Measurements from ENCODE around the gene RAI14. TPM values are rescaled to one million over a fixed set of nuclear protein-coding genes. Genes with fewer than 3 reads are reported as not detected.

Gene RAI14
- total and polyA plus RNA-seq, 4 donors = 16.7 to 91.5 (median 49.3) TPM

DNA sequence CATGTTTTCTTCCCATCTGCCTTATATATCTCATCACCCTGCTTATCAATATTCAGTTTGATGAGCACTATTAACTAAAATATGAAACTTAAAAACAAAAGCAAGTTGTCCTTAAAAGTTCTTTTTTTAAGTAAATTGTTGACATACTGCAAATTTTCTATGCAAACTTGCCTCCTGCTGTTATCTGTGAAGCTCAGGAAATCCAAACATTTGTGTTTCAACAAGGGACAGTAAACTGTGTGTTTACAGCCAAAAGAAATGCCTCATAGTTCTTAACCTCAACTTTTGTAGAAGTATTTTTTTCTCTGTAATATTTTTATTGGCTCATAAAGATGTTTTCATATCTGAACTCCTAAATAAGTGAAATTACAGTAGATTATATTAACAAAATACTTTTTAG lies 175.2 kb downstream of the RAI14 start:
- H3K9me3 ChIP-seq (ENCODE audit: control insufficient read depth in 4 of 4, insufficient read depth in 3 of 4, low read length in 3 of 4) = no peaks in the 10 kb centered on the region
- no peaks in the 10 kb centered on the region for H3K27me3 ChIP-seq (ENCODE audit: control insufficient read depth in 3 of 3, insufficient read depth in 3 of 3, low read length in 2 of 3)
- DNase-seq (peak in 2 of 3 donors; percentile 44 to 51), ATAC-seq (ENCODE audit: insufficient read depth, low FRiP score) (no peak)
- peaks cover 5 to 20% (median 13%) of the 10 kb centered on the region in 4 donors for H3K36me3 ChIP-seq (ENCODE audit: control insufficient read depth in 4 of 4, insufficient read depth in 4 of 4, low read length in 4 of 4)
- H3K4me3 ChIP-seq = no peak overlapping the region
- H3K9ac ChIP-seq (ENCODE audit: insufficient read depth in 1 of 2, low read length in 2 of 2) = peak overlapping the region in 1 of 2 donors; percentile 50
- TF ChIP-seq, protein P1, sequence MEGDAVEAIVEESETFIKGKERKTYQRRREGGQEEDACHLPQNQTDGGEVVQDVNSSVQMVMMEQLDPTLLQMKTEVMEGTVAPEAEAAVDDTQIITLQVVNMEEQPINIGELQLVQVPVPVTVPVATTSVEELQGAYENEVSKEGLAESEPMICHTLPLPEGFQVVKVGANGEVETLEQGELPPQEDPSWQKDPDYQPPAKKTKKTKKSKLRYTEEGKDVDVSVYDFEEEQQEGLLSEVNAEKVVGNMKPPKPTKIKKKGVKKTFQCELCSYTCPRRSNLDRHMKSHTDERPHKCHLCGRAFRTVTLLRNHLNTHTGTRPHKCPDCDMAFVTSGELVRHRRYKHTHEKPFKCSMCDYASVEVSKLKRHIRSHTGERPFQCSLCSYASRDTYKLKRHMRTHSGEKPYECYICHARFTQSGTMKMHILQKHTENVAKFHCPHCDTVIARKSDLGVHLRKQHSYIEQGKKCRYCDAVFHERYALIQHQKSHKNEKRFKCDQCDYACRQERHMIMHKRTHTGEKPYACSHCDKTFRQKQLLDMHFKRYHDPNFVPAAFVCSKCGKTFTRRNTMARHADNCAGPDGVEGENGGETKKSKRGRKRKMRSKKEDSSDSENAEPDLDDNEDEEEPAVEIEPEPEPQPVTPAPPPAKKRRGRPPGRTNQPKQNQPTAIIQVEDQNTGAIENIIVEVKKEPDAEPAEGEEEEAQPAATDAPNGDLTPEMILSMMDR (IDR thresholded peaks at IDR 0.05; ENCODE audit: control extremely low read depth, extremely low read depth) = no peak
- no peak overlapping the region for H3K27ac ChIP-seq (ENCODE audit: low read depth in 1 of 2, low read length in 1 of 2)
- peaks cover 0 to 14% (median 4%) of the 10 kb centered on the region in 5 donors for H3K4me1 ChIP-seq (ENCODE audit: control insufficient read depth in 5 of 5, insufficient read depth in 5 of 5, low read length in 5 of 5)

DNA sequence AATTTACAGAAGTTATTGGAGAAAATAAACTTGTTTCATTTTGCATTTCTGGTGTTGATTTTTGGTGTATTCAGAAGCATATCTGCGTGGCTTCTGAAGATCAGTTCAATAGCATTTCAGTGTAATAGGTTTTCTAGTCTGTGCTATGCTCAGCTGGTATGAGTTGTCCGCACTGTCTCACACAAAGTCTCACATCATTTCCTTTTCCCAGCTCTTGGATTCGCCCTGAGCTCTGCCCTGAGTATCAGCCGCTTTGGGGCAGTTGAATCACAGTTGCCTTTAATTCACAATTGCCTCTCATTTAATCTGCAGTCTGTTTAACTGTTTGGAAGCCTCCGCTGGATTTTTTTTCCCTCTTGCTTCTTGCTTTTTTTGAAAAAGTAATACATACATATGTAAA lies 176.4 kb downstream of the RAI14 start:
- ATAC-seq (ENCODE audit: insufficient read depth, low FRiP score) = no peak
- Histone ChIP-seq H3K9me3 (ENCODE audit: control insufficient read depth in 4 of 4, insufficient read depth in 3 of 4, low read length in 3 of 4) (no peaks in the 10 kb centered on the region), H3K9ac (ENCODE audit: insufficient read depth in 1 of 2, low read length in 2 of 2) (no peak overlapping the region), H3K36me3 (ENCODE audit: control insufficient read depth in 4 of 4, insufficient read depth in 4 of 4, low read length in 4 of 4) (peaks cover 0 to 11% (median 5%) of the 10 kb centered on the region in 4 donors), H3K27me3 (ENCODE audit: control insufficient read depth in 3 of 3, insufficient read depth in 3 of 3, low read length in 2 of 3) (no peaks in the 10 kb centered on the region), H3K4me1 (ENCODE audit: control insufficient read depth in 5 of 5, insufficient read depth in 5 of 5, low read length in 5 of 5) (peaks cover 0 to 14% (median 4%) of the 10 kb centered on the region in 5 donors), H3K4me3 (no peak overlapping the region), H3K27ac (ENCODE audit: low read depth in 1 of 2, low read length in 1 of 2) (no peak overlapping the region)
- peak in 2 of 3 donors; percentile 16 to 29 for DNase-seq
- TF ChIP-seq, protein P1 (IDR thresholded peaks at IDR 0.05; ENCODE audit: control extremely low read depth, extremely low read depth) = no peak
- 88 to 92% methylated on average over 5 of the region's 5 CpGs for WGBS, 2 donors

DNA sequence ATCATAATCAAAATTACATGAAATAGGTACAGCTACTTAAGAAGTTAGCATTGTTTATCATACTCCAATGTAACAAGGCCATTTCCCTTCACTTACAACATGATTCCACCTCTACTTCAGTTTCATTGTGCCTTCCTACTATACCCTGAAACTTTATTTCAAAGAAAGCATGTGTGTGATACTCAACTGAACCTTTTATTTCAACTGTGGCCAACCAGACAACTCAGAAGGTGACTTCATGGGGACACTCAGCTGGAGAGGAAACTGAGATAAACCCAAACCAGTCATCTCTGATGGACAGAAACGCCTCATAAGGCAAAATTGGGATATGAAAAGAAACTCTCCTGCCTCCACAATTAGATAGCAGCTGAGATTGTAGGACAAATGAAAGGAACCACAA lies 177.0 kb downstream of the RAI14 start:
- no peaks in the 10 kb centered on the region for H3K9me3 ChIP-seq (ENCODE audit: control insufficient read depth in 4 of 4, insufficient read depth in 3 of 4, low read length in 3 of 4)
- H3K27ac ChIP-seq (ENCODE audit: low read depth in 1 of 2, low read length in 1 of 2) = no peak overlapping the region
- no peak overlapping the region for H3K9ac ChIP-seq (ENCODE audit: insufficient read depth in 1 of 2, low read length in 2 of 2)
- DNase-seq = no peak
- no peaks in the 10 kb centered on the region for H3K27me3 ChIP-seq (ENCODE audit: control insufficient read depth in 3 of 3, insufficient read depth in 3 of 3, low read length in 2 of 3)
- H3K4me1 ChIP-seq (ENCODE audit: control insufficient read depth in 5 of 5, insufficient read depth in 5 of 5, low read length in 5 of 5) = peaks cover 0 to 14% (median 4%) of the 10 kb centered on the region in 5 donors
- peaks cover 0 to 8% (median 3%) of the 10 kb centered on the region in 4 donors for H3K36me3 ChIP-seq (ENCODE audit: control insufficient read depth in 4 of 4, insufficient read depth in 4 of 4, low read length in 4 of 4)
- no peak for ATAC-seq (ENCODE audit: insufficient read depth, low FRiP score)
- TF ChIP-seq, protein P1 (IDR thresholded peaks at IDR 0.05; ENCODE audit: control extremely low read depth, extremely low read depth) = no peak
- no peak overlapping the region for H3K4me3 ChIP-seq
- WGBS, 2 donors = 95 to 100% methylated on average over 1 of the region's 1 CpG

All from lung (tissue), 12 donors.